ENCODE data around the gene SPTB.

GRCh38 chr14:64767215-64767964 is 112.3 kb downstream of the SPTB start:
- TF ChIP-seq CTCF (IDR thresholded peaks at IDR 0.05; ENCODE audit: low read depth, low read length) (no peak), EZH2phosphoT487 (IDR thresholded peaks at IDR 0.05; ENCODE audit: low read depth) (no peak)
